Muscle layer of duodenum (tissue), 2 donors: Measurements from ENCODE around the gene TSPAN4.

Experiments
- H3K27ac ChIP-seq: one replicate; pipeline ENCODE4 v1.7.0; 2013; ENCODE audit warnings: mild to moderate bottlenecking, low read length
- H3K27me3 ChIP-seq: one replicate; pipeline ENCODE4 v1.7.0; 2013; ENCODE audit warnings: low read depth, mild to moderate bottlenecking, control low read depth, low read length
- H3K36me3 ChIP-seq, 2 donors: one replicate each; pipeline ENCODE4 v1.7.0; 2013; ENCODE audit warnings: low read length in 2 of 2, control low read depth in 1 of 2, mild to moderate bottlenecking in 1 of 2; ENCODE audit not compliant: insufficient read depth in 2 of 2, control insufficient read depth in 1 of 2
- H3K4me1 ChIP-seq, 2 donors: one replicate each; pipeline ENCODE4 v1.7.0; 2013; ENCODE audit warnings: low read length in 2 of 2, mild to moderate bottlenecking in 2 of 2, control low read depth in 1 of 2, moderate library complexity in 1 of 2; ENCODE audit not compliant: insufficient read depth in 2 of 2, control insufficient read depth in 1 of 2
- H3K4me3 ChIP-seq, 2 donors: one replicate each; pipeline ENCODE4 v1.7.0; 2013; ENCODE audit warnings: low read length in 2 of 2, low read depth in 1 of 2, mild to moderate bottlenecking in 1 of 2
- H3K9me3 ChIP-seq, 2 donors: one replicate each; pipeline ENCODE4 v1.7.0; 2013; ENCODE audit warnings: low read length in 2 of 2, control low read depth in 1 of 2, mild to moderate bottlenecking in 1 of 2; ENCODE audit not compliant: control insufficient read depth in 1 of 2
- donor health status: healthy.

The TSPAN4 gene

DNA sequence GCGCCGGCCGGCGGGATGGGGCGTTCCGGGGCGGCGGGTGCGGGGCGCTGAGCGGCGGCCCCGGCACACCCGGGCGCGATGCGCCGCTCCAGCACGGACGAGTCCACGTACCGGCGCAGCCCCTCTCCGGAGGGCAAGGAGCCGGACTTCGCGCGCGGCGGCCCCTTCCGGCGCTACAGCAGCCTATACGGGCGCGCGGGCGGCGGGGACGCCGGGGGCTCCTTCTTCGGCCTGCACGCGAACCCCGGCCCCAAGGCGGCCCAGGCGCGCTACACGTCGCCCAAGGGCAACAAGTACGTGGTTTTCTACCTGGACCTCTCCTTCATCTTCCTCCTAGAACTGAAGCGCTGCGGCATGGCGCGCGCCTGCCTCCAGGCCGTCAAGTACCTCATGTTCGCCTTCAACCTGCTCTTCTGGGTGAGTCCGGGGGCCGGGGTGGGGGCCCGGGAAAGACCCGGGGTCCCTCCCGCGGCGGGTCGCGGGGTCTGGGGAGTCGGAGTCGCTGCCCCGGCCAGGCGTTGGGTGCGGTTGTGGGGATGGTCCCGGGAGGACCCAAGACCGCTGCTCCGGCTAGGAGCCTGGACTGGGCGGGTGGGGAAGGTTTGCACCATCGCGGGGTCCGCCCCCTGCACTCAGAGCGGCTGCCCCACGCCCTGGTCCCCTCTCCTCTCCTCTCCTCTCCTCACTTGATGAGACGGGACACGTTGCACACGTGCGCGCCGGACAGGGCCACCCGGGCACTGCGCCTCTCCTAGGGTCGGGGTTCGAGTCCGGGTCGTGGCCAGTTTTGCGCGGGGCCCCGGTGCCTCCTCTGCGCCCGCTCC, 7.5 kb downstream of the TSPAN4 start:
- H3K4me1 ChIP-seq, result peaks cover 0 to 41% of the 10 kb centered on the region in 2 donors
- H3K27ac ChIP-seq, result no peak overlapping the region
- H3K27me3 ChIP-seq, result no peaks in the 10 kb centered on the region
- no peaks in the 10 kb centered on the region for H3K36me3 ChIP-seq
- peak overlapping the region in 1 of 2 donors; percentile 44 for H3K4me3 ChIP-seq
- H3K9me3 ChIP-seq, result no peaks in the 10 kb centered on the region

DNA sequence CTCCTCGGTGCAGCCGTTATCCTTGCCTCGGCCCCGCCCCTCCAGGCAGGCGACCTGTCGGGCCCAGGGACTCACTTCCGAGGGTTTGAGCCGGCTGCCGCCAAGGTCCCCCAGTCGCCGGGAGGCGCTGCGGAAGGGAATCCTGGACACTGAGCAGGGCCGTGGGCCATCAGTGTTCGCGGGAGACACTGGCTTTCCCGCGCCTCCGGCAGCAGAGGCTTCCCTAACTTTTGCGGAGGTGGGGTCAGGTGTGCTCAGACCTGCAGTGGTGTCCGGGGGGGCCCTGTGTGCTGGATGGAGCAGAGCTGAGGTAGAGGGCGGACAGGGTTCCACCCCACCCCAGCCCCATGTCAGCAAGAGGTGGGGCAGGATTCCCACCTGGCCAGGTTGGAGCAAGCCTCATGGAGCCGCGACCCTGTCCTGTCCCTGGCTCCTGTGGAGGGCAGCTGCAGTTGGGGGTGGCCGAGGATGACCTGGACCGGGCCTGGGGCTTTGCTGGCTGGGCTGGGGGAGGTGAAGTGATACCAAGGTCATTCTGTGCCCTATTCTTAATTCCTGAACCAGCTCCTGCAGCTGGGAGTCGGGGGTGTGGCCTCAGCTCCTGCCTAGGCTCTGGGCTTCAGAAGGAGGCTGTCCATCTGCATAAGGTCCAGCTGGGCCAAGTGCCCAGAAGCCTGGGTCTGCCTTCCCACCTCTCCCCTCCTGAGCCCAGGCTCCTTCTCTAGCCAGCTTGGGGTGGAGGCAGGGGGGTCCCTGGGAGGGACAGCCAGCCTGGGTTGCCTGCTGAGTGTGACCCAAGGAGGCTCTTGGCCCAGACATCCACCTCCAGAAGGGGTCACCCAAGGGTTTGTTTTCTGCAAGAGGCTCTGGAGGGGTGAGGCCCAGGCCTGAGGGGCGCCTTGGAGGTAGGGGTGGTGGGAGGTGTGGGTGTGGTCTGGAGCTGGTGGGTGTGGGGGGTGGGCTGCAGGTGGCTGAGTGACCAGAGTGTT, 8.4 kb downstream of the TSPAN4 start:
- Histone ChIP-seq H3K27me3 (no peaks in the 10 kb centered on the region), H3K4me3 (no peak overlapping the region), H3K9me3 (no peaks in the 10 kb centered on the region), H3K4me1 (peaks cover 0 to 32% of the 10 kb centered on the region in 2 donors), H3K36me3 (no peaks in the 10 kb centered on the region), H3K27ac (no peak overlapping the region)

DNA sequence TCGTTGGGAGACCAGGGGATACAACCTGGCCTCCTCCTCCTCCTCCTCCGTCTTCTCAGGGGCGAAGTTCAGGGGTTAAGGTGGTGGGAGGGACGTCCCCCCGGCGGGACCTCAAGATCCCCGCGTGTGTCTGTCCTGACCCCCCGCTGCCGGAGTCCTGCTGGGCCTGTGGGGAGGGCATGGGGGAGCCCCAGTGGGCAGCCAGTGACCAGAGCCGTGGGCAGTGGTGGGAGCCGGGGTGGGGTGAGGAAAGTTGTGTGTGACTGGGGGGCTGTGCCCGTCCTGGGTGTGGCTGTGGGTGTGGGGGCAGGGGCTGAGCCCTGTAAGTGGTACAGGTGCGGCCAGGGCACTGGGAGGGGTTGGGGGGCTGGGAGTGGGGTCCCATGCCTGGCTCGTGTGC, 10.1 kb downstream of the TSPAN4 start:
- Histone ChIP-seq H3K36me3 (no peaks in the 10 kb centered on the region), H3K9me3 (no peaks in the 10 kb centered on the region), H3K4me3 (no peak overlapping the region), H3K4me1 (peaks cover 0 to 32% of the 10 kb centered on the region in 2 donors), H3K27ac (no peak overlapping the region), H3K27me3 (no peaks in the 10 kb centered on the region)

DNA sequence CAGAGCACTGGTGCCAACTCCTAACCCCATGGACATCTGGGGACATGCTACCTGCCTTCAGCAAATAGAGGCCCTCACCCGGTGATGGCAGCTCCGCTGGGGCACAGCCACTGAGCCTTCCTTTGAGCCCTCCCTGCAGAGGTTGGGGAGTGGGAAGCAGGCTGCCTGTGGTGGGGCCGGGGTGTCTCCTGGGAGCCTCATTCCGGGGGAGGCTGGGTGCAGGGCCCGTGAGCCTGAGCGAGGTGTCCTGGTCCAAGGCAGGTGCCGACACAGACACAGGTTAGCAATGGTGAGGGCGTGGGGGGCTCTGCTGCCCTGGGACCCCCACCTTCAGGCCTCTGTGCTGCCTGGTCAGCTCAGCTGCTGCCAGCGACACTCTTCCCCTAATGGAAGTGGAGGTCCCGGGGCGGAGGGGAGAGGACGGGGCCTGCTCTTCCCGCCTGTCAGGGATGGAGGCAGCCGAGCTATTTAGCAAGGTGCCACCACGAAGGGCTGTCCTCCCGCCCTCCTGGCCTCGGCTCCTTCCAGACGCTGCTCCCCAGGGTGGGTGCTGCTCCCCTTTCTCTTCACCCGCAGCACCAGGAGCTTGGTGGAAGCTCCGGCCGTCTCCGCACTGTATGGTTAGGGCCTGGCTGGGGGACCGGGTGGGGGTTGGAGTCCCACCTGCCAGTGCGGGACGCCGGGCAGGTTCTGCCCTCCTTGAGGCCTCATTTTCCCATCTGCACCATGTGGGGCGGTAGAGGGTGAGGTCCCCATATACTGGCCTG, 11.2 kb downstream of the TSPAN4 start:
- no peaks in the 10 kb centered on the region for H3K27me3 ChIP-seq
- H3K36me3 ChIP-seq, result no peaks in the 10 kb centered on the region
- no peaks in the 10 kb centered on the region for H3K9me3 ChIP-seq
- H3K27ac ChIP-seq, result no peak overlapping the region
- peaks cover 0 to 27% of the 10 kb centered on the region in 2 donors for H3K4me1 ChIP-seq
- H3K4me3 ChIP-seq, result no peak overlapping the region

DNA sequence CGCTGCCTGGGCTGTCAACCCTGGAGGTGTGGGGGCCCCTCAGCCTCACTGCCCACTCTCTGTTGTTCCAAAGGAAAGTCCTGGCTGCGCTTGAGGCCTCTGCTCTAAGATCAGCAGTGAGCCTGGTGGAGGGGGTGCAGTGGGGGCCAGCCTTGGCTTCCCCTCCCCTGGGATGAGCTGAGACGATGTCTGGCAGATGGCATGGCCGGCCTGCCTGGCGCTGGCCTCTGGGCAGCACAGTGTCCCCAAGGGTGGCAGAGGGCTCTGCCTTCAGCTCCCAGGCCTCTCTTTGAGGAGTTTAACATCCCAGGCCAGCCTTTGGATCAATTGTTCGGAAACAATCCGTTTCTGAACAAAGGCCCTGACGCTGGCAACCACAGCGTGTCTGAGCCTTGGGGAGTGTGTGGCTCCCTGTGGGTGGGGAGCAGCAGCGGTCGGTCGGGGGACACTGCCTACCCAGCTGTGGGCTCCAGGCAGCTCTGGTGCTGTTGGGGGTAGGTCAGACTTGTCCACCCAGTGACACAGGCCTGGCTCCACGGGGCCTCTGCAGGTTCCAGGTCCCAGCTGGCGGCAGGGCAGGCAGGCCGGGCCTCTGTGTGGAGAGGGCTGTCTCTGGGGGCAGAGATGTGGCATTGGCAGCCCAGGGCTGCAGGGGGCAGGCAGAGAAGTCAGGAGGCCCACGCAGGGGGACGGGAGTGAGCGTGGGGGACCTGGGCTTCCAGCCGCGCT, 12.1 kb downstream of the TSPAN4 start:
- peaks cover 0 to 31% of the 10 kb centered on the region in 2 donors for H3K4me1 ChIP-seq
- H3K27ac ChIP-seq, result no peak overlapping the region

DNA sequence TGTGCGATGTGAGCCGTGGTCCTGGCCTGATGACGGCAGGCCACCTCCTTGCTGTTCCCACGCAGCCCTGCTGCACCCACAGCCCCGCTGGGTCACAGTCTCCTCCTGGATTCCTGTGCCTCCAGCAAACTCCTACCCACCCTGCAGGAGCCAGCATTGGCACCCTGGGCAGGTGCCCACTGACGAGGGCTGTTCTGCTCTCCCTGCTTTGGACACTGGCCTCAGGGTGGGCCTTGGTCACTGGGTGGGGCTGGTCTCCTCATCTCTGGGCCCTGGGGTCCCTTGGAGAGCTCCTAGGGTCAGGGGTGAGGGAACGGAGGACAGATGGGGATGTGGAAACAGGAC, 12.7 kb downstream of the TSPAN4 start:
- Histone ChIP-seq H3K4me1 (peaks cover 0 to 31% of the 10 kb centered on the region in 2 donors), H3K27ac (no peak overlapping the region), H3K36me3 (no peaks in the 10 kb centered on the region), H3K27me3 (no peaks in the 10 kb centered on the region), H3K4me3 (no peak overlapping the region), H3K9me3 (no peaks in the 10 kb centered on the region)

More for the DNA sequence above, 12.1 kb downstream of the TSPAN4 start:
- Histone ChIP-seq H3K4me3 (no peak overlapping the region), H3K36me3 (no peaks in the 10 kb centered on the region), H3K9me3 (no peaks in the 10 kb centered on the region), H3K27me3 (no peaks in the 10 kb centered on the region)

DNA sequence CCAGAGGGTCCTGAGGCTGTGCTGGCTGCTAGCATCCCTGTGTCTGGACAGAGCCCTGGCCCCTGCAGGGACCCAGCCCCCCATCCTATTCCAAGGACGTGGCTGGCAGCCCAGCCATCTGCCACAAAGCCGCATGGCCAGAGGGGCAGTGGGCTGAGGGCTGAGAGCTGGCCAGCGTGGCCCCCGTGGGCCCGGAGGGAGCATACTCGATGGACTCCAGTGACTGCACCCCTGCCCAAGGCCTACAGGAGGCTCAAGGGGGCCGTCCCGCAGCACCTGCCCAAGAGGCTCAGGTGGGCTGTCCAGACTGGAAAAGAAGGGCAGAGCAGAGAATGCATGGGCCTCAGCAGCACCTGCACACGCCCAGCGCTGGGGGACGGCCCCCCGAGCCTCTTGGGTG, 13.1 kb downstream of the TSPAN4 start:
- Histone ChIP-seq H3K27me3 (no peaks in the 10 kb centered on the region), H3K9me3 (no peaks in the 10 kb centered on the region), H3K4me3 (no peak overlapping the region), H3K4me1 (peaks cover 0 to 31% of the 10 kb centered on the region in 2 donors), H3K36me3 (no peaks in the 10 kb centered on the region), H3K27ac (no peak overlapping the region)

DNA sequence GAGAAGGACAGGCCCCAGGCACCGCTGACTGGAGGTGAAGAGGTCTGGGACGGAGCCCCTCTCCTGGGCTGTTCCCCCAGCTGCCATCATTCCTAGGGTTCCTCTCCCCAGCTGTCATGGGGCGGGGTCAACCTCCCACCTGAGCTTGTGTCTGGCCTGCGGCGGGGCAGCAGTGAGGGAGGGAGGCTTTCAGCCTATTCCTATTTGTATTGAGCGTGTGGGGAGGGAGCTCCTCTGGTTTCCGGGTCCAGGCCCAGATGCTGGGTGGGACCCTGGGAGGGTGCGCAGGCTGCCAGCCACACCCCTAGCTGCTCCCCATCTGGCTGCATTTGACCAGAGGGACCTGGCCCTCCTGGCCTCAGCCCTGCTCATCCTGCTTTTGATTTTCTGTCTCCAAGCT, 13.7 kb downstream of the TSPAN4 start:
- H3K9me3 ChIP-seq, result no peaks in the 10 kb centered on the region

DNA sequence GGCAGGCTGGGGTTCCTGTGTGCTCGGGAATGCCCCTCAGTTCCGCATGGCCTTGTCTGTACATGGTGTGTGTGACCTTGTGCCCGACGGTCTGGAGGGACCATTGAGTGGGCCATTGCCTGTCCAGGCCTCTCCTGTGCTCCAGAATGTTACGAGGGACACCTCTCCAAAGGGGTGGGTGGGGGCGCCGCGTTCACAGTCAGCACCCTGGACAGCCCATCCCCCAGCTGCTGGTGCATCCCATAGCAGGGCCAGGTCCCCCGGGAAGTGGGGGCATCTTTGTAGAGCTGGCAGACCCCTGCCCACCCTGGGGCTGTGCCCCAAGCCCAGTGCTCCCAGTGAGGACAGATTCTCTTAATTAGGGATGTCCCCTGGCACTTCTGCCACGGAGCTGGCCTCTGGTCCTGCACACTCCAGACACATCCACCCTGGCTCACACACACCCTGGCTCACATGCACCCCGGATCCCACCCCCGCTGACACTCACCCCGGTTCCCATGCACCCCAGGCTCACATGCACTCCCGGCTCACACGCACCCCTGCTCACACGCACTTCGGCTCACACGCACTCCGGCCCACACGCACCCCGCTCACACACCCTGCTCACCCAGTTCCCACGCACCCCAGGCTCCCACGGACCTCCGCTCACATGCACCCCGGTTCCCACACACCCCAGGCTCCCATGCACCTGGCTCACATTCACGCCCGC, 15.6 kb downstream of the TSPAN4 start:
- Histone ChIP-seq H3K36me3 (peaks cover 0 to 3% of the 10 kb centered on the region in 2 donors), H3K9me3 (no peaks in the 10 kb centered on the region), H3K27ac (no peak overlapping the region), H3K27me3 (no peaks in the 10 kb centered on the region), H3K4me1 (peaks cover 0 to 22% of the 10 kb centered on the region in 2 donors), H3K4me3 (no peak overlapping the region)

More for the DNA sequence above, 13.7 kb downstream of the TSPAN4 start:
- no peaks in the 10 kb centered on the region for H3K36me3 ChIP-seq
- H3K27me3 ChIP-seq, result no peaks in the 10 kb centered on the region
- H3K4me1 ChIP-seq, result peaks cover 0 to 25% of the 10 kb centered on the region in 2 donors
- no peak overlapping the region for H3K27ac ChIP-seq
- H3K4me3 ChIP-seq, result no peak overlapping the region

DNA sequence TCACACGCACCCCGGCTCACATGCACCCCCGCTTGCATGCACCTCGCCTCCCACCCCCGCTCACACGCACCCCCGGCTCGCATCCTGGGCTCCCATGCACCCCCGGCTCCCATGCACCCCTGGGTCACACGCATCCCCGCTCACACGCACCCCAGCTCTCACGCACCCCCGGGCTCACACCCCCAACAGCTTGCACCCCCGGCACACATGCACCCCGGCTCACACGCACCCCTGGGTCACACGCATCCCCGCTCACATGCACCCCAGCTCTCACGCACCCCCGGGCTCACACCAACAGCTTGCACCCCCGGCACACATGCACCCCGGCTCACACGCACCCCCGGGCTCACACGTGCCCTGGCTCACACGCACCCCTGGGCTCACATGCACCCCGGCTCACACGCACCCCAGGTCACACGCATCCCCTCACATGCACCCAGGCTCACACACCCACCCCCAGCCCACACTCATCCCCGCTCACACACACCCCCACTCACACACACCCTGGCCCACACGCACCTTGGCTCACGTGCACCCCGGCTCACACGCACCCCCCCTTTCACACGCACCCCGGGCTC, 16.2 kb downstream of the TSPAN4 start:
- no peaks in the 10 kb centered on the region for H3K9me3 ChIP-seq
- no peak overlapping the region for H3K27ac ChIP-seq
- H3K27me3 ChIP-seq, result no peaks in the 10 kb centered on the region
- peak overlapping the region in 1 of 2 donors; percentile 61 for H3K4me3 ChIP-seq
- H3K36me3 ChIP-seq, result peaks cover 0 to 10% of the 10 kb centered on the region in 2 donors
- H3K4me1 ChIP-seq, result peaks cover 0 to 22% of the 10 kb centered on the region in 2 donors
